GM18499 (cell line): ENCODE measurements around the gene DGKQ.

ENCODE experiments used
- ATAC-seq: cut with Tn5 transposase; IDR thresholded peaks from one replicate; pipeline ENCODE4 v1.9.1; 2021; ENCODE audit warnings: moderate number of reproducible peaks; ENCODE audit not compliant: insufficient read depth, unreplicated experiment

Gene DGKQ, protein sequence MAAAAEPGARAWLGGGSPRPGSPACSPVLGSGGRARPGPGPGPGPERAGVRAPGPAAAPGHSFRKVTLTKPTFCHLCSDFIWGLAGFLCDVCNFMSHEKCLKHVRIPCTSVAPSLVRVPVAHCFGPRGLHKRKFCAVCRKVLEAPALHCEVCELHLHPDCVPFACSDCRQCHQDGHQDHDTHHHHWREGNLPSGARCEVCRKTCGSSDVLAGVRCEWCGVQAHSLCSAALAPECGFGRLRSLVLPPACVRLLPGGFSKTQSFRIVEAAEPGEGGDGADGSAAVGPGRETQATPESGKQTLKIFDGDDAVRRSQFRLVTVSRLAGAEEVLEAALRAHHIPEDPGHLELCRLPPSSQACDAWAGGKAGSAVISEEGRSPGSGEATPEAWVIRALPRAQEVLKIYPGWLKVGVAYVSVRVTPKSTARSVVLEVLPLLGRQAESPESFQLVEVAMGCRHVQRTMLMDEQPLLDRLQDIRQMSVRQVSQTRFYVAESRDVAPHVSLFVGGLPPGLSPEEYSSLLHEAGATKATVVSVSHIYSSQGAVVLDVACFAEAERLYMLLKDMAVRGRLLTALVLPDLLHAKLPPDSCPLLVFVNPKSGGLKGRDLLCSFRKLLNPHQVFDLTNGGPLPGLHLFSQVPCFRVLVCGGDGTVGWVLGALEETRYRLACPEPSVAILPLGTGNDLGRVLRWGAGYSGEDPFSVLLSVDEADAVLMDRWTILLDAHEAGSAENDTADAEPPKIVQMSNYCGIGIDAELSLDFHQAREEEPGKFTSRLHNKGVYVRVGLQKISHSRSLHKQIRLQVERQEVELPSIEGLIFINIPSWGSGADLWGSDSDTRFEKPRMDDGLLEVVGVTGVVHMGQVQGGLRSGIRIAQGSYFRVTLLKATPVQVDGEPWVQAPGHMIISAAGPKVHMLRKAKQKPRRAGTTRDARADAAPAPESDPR

DNA sequence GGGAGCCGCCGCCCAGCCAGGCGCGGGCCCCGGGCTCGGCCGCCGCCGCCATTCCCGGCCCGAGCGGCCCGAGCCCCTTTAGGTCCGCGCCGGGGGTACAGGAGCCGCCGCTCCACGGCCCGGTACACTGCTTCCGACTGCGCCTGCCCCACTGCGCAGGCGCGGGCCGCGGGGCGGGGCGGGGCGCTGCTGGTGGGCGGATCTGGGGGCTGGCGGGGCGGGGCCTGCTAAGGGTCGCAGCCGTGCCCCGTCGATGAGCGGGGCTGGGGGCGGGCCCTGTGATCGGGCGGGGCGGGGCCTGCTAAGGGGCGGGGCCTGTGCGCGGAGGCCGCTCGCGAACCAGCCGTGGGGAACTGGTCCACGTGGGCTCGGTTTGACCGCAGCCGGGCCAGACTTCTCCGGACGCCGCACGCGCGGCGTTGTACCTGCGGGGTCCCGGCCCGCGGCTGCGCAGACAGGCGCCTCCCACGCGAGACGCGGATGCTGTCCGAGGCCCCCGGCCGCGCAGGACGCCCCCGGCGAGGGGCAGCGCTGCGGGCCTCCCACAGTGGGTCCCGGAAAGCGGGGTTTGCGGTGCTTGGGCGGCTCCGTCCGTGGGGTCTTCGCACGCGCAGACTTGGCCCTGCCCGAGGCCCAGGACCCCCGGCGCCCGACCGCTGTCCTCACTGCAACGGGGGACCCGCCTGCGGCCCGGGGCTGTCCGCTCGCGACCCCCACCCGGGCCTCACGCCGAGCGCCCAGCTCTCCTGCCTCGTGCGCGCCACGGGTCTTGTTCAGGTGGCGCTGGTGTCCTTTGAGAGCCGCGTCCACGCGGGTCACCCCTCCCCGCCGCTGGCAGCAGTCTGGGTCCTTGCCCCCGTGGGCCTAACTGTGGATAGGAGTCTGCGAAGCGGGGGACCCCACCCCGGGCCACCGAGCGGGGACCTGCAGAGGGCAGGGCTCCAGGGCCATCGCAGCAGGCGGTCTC lies at the start of gene DGKQ:
DGKQ (minus strand) TSS at position 139 of the 967 bp plus-strand sequence; CDS start at position 52, 87 bp downstream.
- no peak for ATAC-seq

DNA sequence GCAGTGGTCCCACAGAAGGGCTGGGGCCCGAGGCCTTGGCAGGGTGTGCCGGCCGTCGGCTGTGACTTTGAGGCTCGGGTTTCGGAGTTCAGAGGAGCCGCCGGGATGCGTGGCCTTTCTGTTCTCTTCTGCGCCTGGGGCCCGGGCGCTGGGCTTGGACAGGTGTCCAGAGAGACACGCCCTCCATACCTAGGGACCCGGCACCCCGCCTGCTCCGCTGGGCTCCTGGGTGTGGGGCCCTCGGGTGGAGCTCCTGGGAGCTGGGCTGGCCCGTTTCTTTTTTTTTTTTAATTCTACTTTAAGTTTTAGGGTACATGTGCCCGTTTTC lies 49.3 kb upstream of the DGKQ start:
- ATAC-seq, result no peak

DNA sequence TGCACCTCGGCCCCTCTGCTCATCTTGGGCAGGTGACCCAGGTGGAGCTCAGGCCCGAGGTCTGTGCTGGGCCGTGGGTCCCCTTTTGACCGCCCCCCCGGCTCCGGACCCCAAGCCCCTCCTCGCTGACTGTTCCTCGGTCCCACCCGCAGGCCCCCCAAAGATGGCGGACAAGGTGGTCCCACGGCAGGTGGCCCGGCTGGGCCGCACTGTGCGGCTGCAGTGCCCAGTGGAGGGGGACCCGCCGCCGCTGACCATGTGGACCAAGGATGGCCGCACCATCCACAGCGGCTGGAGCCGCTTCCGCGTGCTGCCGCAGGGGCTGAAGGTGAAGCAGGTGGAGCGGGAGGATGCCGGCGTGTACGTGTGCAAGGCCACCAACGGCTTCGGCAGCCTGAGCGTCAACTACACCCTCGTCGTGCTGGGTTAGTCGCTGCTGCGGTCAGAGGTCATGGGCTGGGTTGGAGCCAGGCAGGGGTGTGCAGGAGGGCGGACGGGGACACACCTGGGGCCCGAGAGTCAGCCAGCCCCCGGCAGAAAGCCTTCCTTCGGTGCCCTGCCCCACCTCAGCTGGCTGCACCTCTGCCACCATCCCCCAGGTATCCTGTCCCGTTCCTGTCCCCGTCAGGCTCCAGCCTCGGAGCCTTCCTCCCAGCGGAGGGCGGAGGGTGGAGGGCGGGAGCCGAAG lies 48.8 kb upstream of the DGKQ start:
- ATAC-seq, result no peak

DNA sequence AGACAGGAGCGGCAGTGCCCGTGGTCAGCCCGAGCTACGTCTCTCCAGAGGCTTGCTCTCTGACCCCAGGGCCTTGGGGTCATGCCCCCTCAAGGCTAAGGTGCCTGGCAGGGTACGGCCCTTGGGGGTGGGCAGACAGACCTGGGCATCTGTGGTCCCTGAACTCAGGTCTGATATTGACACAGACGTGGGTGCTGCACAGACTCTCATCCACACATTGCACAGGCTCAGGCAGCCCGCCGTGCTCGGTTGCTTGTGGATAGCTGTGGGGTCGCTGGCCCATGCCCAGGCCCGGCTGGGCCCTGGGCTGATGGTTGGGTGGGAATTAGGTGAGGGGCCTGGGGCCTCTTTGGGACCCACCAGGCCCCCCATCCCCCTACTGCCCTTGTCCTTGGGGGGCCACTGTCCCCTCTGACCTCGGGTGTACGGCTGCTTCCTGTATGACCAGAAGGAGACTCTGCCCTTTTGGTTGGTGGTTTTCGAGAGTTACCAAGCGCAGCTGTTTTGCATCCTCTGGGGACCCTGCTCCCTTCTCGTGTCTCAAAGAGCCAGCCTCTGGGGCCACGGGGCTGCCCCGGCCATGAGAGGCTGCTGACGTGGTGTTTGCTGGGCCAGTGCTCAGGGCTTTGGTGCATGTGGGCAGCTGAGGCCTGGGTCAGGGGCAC lies 48.1 kb upstream of the DGKQ start:
- peak; percentile 57 for ATAC-seq

DNA sequence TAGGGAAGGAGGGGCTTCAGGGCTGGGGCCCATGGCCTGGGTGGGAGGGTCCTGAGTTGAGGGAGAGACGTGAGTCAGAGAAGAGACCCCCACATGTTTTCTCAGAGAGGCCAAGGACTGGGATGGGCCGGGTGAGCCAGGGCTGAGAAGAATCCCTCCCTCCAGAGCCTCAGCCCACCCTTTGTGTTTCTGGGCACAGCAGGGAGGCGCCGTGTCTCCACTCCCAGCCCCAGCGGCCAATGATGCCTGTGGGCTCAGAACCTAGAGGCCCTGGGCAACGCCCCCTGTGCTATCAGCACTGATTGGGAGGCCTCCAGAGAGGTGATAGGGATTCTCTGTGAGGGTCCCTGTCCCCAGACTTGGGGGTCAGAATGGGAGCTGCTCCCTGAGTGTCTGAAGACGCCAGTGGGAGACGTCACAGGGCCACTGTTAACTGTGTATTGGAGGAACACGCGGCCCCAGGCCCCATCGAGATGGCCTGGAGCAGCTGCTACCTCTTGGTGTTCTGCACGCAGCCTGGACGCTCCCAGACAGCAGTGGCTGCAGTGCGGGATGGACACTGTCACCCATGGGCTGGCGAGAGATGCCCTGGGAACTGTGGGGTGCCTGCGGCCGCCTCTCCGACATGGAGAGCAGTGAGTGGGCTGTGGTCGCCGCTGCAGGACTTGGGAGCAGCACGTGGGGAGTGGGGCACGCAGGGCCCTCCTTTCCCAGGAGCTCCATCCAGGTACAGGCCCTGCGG lies 46.5 kb upstream of the DGKQ start:
- no peak for ATAC-seq

DNA sequence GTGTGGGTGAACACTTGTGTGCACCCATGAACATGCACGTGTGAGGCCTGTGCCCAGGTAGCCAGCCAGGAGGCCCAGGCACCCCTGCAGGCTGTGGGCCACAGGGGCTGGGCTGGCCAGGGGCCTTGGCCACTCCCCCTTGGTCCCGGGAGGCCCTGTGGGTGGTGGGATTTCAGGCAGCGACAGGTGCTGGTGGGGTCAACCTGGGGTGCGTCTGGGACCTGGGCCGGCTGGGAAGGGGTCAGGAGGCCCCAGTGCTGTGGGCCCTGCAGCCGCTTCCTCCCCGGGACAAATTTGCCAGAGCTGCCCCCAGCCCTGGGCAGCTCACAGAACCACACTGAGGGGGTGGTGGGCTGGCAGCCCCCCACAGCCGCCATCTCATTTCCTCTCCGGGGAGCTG lies 46.0 kb upstream of the DGKQ start:
- ATAC-seq, result no peak

DNA sequence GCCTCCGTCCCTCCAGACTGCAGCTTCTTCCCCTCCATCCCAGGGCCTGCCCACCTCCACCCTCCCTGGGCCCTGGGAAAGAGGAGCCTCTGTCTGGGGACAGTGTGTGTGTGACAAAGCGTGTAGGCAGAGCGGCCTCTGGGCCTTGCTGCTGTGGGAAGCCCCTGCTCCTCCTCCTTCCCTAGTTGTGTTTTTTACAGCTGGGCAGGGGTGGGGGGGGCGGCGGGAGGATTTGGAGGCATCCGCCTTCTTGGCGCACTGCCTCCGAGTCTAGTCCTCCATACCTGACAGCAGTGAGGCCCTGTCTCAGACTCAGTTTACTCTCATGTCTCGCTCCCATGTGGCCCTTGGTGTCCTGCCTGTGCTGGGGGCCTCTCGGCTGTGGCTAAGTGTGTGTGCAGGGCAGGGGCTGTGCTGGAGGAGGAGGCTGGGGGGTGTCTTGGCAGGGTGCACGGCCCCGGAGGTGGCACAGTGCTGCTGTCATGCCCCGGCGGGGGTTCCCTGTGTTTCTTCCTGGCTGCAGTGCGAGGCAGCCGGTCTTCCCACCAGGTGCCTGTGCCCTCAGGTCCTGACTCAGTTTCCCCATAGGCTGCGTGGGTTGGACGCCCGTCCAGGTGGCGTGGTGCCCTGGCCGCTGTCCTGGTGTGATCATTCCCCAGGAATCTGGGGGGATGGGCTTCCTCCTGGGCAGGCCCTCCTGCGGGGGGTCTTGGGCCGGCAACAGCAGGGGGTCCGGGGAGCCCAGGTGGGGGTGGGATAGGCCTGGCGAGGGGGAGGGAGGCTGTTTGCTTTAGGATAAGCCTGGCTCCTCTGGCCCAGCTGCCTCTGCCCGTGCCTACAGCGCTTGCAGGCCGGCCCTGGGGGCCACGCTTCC lies 45.0 kb upstream of the DGKQ start:
- no peak for ATAC-seq

DNA sequence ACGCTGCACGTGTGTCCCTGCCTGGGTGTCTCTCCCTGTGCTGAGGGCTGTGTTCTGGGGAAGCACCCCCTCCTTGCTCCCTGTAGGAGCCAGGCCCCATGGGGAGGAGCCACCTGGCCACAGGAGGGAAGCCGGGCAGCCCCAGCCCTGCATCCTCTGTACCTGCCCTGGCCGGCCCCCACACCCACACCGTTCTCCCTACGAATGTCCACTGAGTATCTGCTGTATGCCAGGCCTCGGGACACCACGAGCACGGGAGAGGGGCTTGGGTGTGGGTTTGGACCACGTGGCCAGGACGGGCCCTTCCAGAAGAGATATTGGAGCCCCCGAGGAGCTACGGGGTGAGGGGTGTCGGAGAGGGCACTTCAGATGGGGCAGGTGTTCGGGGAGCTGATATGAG lies 44.3 kb upstream of the DGKQ start:
- no peak for ATAC-seq

DNA sequence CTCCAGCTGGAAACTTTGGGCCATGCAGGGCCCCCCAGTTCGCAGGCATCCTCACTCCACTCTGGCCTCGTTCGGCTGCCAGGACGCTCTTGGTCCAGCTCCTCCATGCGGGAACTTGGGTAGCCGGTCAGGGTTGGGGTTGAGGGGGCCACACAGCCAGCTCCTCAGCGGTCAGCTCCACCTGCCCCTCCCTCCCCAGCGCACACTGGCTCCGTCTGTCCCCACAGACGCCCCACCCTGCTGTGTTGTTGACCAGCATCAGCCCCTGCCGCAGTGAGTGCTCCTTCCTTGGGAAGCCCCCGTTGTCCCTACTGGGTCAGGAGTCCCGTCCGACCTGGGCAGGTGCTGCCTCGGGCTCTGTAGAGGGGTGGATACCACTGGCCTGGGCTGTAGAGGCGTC lies 43.8 kb upstream of the DGKQ start:
- ATAC-seq, result no peak

DNA sequence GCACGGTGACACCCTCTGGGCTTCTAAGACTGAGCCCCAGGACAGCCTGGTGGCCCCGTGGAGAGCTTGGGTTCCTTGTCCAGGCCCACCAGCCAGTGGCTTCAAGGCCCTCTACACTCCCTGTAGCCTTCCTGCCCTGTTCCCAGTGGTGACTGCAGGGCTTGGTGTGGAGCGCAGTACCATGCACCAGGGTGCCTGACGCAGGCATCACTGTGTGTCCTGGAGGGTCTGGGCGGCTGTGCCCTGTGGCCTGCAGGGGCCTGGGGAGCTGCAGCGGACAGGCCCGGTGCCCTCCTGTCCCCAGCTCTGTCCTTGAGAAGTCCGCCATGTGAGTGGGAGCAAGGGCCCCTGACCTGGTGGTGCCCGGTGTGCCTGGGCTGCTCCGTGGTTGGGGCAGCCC lies 42.4 kb upstream of the DGKQ start:
- no peak for ATAC-seq

- no peak for ATAC-seq
These were observed 41.8 kb upstream of the DGKQ start for GRCh38 chr4:1015179-1015578.

- ATAC-seq, result no peak
These were observed 41.2 kb upstream of the DGKQ start for GRCh38 chr4:1014291-1015167.

- no peak for ATAC-seq
These were observed 40.1 kb upstream of the DGKQ start for GRCh38 chr4:1013225-1014073.

GRCh38 chr4:1012034-1012739 lies 38.8 kb upstream of the DGKQ start:
- no peak for ATAC-seq

- ATAC-seq, result no peak
These were observed 38.3 kb upstream of the DGKQ start for GRCh38 chr4:1011666-1012033.
